Endothelial cell of umbilical vein (primary cell): ENCODE results near the gene KISS1R. TPM values are rescaled to one million over a fixed set of nuclear protein-coding genes. Genes with fewer than 3 reads are reported as not detected.

Experiments
- BruUV-seq: library from RNA; stranded (reverse); fragments of 400-500 nt; replicated peaks from 2 replicates; lab custom pipeline; 2021; lab: Mats Ljungman, UMichigan
- CTCF ChIA-PET: fragments of 300-600, 350-600 bp; sonication (Branson Sonifier 250); formaldehyde crosslinking; loops from one replicate; lab custom pipeline; 2021; ENCODE audit warnings: antibody characterized with exemption, inconsistent platforms; lab: Charles Lee
- POLR2A ChIA-PET: fragments of 300-600, 350-600 bp; sonication (Branson Sonifier 250); formaldehyde crosslinking; loops from one replicate; lab custom pipeline; 2021; ENCODE audit warnings: antibody characterized with exemption, inconsistent platforms; lab: Charles Lee
- DNase-seq: peaks from one replicate; pipeline ENCODE4 v3.0.0-alpha.2; 2011; ENCODE audit warnings: low read depth, low spot score
- FAIRE-seq: peaks from 2 replicates; lab custom pipeline; 2011; peaks lifted over from hg19 to GRCh38; lab: Jason Lieb, UNC
- H2AFZ ChIP-seq: 2 replicates; pipeline ENCODE4 v1.6.0; 2012; ENCODE audit warnings: low read depth, low read length, control low read depth, inconsistent platforms
- H3K27ac ChIP-seq: 2 replicates; pipeline ENCODE4 v1.5.1; 2011; ENCODE audit warnings: low read depth, mild to moderate bottlenecking, control low read depth, low read length, moderate library complexity; ENCODE audit not compliant: insufficient read depth
- H3K27me3 ChIP-seq, 2 experiments: 2 replicates each; pipeline versions ENCODE4 v1.6.0 to v1.6.1; 2011; ENCODE audit warnings: low read length in 2 of 2, mixed read lengths in 1 of 2; ENCODE audit not compliant: control insufficient read depth in 2 of 2, insufficient read depth in 2 of 2
- H3K36me3 ChIP-seq, 2 experiments: 2 replicates in 1 of 2; 3 replicates in 1 of 2; pipeline ENCODE4 v1.5.1; 2011; ENCODE audit warnings: low read length in 2 of 2, mild to moderate bottlenecking in 1 of 2, moderate library complexity in 1 of 2; ENCODE audit not compliant: control insufficient read depth in 2 of 2, insufficient read depth in 2 of 2; ENCODE audit errors: extremely low read depth in 1 of 2
- H3K4me1 ChIP-seq: 3 replicates; pipeline ENCODE4 v1.5.1; 2011; ENCODE audit warnings: mild to moderate bottlenecking, low read length; ENCODE audit not compliant: control insufficient read depth, insufficient read depth; ENCODE audit errors: extremely low read depth
- H3K4me2 ChIP-seq: 2 replicates; pipeline ENCODE4 v1.6.1; 2011; ENCODE audit warnings: low read length, control low read depth, mixed read lengths; ENCODE audit not compliant: insufficient read depth
- H3K4me3 ChIP-seq, 3 experiments: fragments of 200-600 bp in 1 of 3; sonication (generic), shearing (Covaris generic) in 1 of 3; replicated peaks in 1 of 3; 2 replicates each; pipeline ENCODE4 v1.5.1; 2011 to 2016; ENCODE audit warnings: control low read depth in 3 of 3, low read length in 3 of 3, mild to moderate bottlenecking in 2 of 3, inconsistent platforms in 1 of 3, low read depth in 1 of 3, moderate library complexity in 1 of 3; ENCODE audit not compliant: insufficient read depth in 1 of 3
- H3K79me2 ChIP-seq: 2 replicates; pipeline ENCODE4 v1.6.0; 2012; ENCODE audit warnings: low read length, inconsistent platforms; ENCODE audit not compliant: control insufficient read depth, insufficient read depth
- H3K9ac ChIP-seq: replicated peaks from 2 replicates; pipeline ENCODE3; 2011; ENCODE audit warnings: low read length, control low read depth; ENCODE audit not compliant: insufficient read depth; ENCODE audit errors: extremely low read depth
- H3K9me1 ChIP-seq: replicated peaks from 3 replicates; pipeline ENCODE4 v1.6.0; 2011; ENCODE audit warnings: mild to moderate bottlenecking, low read length; ENCODE audit not compliant: control insufficient read depth, insufficient read depth; ENCODE audit errors: extremely low read depth
- H3K9me3 ChIP-seq: replicated peaks from 2 replicates; pipeline ENCODE4 v1.5.1; 2012; ENCODE audit warnings: low read length, inconsistent platforms; ENCODE audit not compliant: control insufficient read depth, insufficient read depth
- H4K20me1 ChIP-seq: replicated peaks from 2 replicates; pipeline ENCODE3; 2011; ENCODE audit warnings: mild to moderate bottlenecking, low read length; ENCODE audit not compliant: control insufficient read depth, insufficient read depth; ENCODE audit errors: extremely low read depth
- CTCF ChIP-seq, 2 donors: IDR thresholded peaks; 1 replicate in 1 of 2; 2 replicates in 1 of 2; pipeline ENCODE4 v1.5.1; 2011; ENCODE audit warnings: low read length in 2 of 2, mild to moderate bottlenecking in 2 of 2, moderate library complexity in 2 of 2, control low read depth in 1 of 2, inconsistent platforms in 1 of 2, low read depth in 1 of 2; ENCODE audit not compliant: insufficient read depth in 1 of 2; ENCODE audit errors: extremely low read depth in 1 of 2
- EZH2 ChIP-seq: IDR thresholded peaks from 2 replicates; pipeline ENCODE4 v1.6.1; 2012; ENCODE audit warnings: borderline replicate concordance, low read depth, mild to moderate bottlenecking, moderate library complexity, low read length, inconsistent platforms; ENCODE audit not compliant: severe bottlenecking
- FOS ChIP-seq: IDR thresholded peaks from 2 replicates; pipeline ENCODE4 v1.6.1; 2011; ENCODE audit warnings: mild to moderate bottlenecking, low read length, moderate library complexity, borderline replicate concordance; ENCODE audit not compliant: insufficient read depth
- GATA2 ChIP-seq: IDR thresholded peaks from 2 replicates; pipeline ENCODE4 v1.7.0; 2011; ENCODE audit warnings: low read depth, mild to moderate bottlenecking, moderate library complexity, mixed read lengths, low read length; ENCODE audit not compliant: insufficient read length, insufficient read depth
- JUN ChIP-seq: IDR thresholded peaks from 2 replicates; pipeline ENCODE4 v1.6.1; 2011; ENCODE audit warnings: borderline replicate concordance, low read depth; ENCODE audit not compliant: insufficient read length, insufficient read depth
- MAX ChIP-seq: IDR thresholded peaks from 2 replicates; pipeline ENCODE4 v1.6.1; 2011; ENCODE audit not compliant: insufficient read depth, insufficient read length
- MYC ChIP-seq: IDR thresholded peaks from one replicate; pipeline ENCODE4 v1.6.1; 2011; ENCODE audit warnings: mild to moderate bottlenecking, low read depth, low read length
- POLR2A ChIP-seq: IDR thresholded peaks from 2 replicates; pipeline ENCODE4 v1.6.1; 2012; ENCODE audit warnings: low read depth, mild to moderate bottlenecking, control low read depth, low read length
- POLR2AphosphoS5 ChIP-seq: IDR thresholded peaks from 2 replicates; pipeline ENCODE4 v1.6.1; 2012; ENCODE audit warnings: low read depth, mild to moderate bottlenecking, control low read depth, low read length, moderate library complexity; ENCODE audit not compliant: insufficient read depth
- dilution Hi-C: fragments of 300-500 bp; cut with MboI; formaldehyde crosslinking; loops from one replicate; pipeline ENCODE4 v1.15.0; 2019; ENCODE audit warnings: low sequenced_read_pairs; ENCODE audit not compliant: extremely low pct_ligation_motif_present
- intact Hi-C: fragments of 100-400 bp; cut with micrococcal nuclease; formaldehyde crosslinking; loops from one replicate; pipeline ENCODE4 v1.10.0; 2022
- polyA plus RNA-seq, 4 experiments: library from polyadenylated mRNA; depleted of rRNA in 3 of 4; stranded (reverse) in 3 of 4; unstranded in 1 of 4; fragments of >200 nt; gene quantifications; 2 replicates each; pipeline versions ENCODE4 v1.2.1 to v1.2.3, GENCODE V29; 2011 to 2012; ENCODE audit warnings: missing spikeins in 1 of 4
- total RNA-seq: library from RNA; stranded (reverse); gene quantifications from 2 replicates; pipeline ENCODE4 v1.2.3, GENCODE V29; 2021

KISS1R gene
- total and polyA plus RNA-seq, 2 donors (not counting 3 experiments of a cell fraction or from before 2014, with no cell fraction given) = not detected

GRCh38 chr19:900302-901111 is 16.6 kb upstream of the KISS1R start:
- H3K4me1 ChIP-seq = no peaks in the 10 kb centered on the region
- no peak overlapping the region for H3K4me3 ChIP-seq
- ChIA-PET CTCF (interaction anchor here (0.5 kb wide), 1 partner anchor 155 kb away, joined by 3 read pairs; no protein-coding TSS in a partner anchor), POLR2A (no interaction called here)
- no TSS peak for BruUV-seq
- H3K9me3 ChIP-seq = no peaks in the 10 kb centered on the region
- DNase-seq = no peak
- no peak for FAIRE-seq
- H3K4me2 ChIP-seq = no peak overlapping the region
- H3K9me1 ChIP-seq = no peaks in the 10 kb centered on the region
- no peak overlapping the region for H3K9ac ChIP-seq
- intact Hi-C loops (no loop called here), dilution Hi-C loops (no loop called here)
- H3K27ac ChIP-seq = no peak overlapping the region
- no peaks in the 10 kb centered on the region for H3K27me3 ChIP-seq
- peaks cover 0 to 11% of the 10 kb centered on the region in 2 experiments for H3K36me3 ChIP-seq
- TF ChIP-seq EZH2 (no peak), MYC (no peak), GATA2 (no peak), CTCF (IDR thresholded peaks at IDR 0.05; ENCODE audit: extremely low read depth in 1 of 2, insufficient read depth in 1 of 2, low read depth in 1 of 2, low read length in 2 of 2) (no peak), FOS (no peak), MAX (no peak), POLR2AphosphoS5 (no peak), POLR2A (no peak), JUN (no peak)
- H2AFZ ChIP-seq = no peak overlapping the region
- no peaks in the 10 kb centered on the region for H3K79me2 ChIP-seq
- no peaks in the 10 kb centered on the region for H4K20me1 ChIP-seq
